Breast epithelium (tissue), 4 donors: ENCODE measurements around the gene GSTM3. TPM values are rescaled to one million over a fixed set of nuclear protein-coding genes. Genes with fewer than 3 reads are reported as not detected.

Source experiments
- DNase-seq, 2 donors: peaks; one replicate each; pipeline ENCODE4 v3.0.0-alpha.2; 2019; ENCODE audit warnings: low spot score in 2 of 2
- H3K27ac ChIP-seq, 2 donors: fragments of 200-600 bp; sonication (generic) in 1 of 2; one replicate each; pipeline ENCODE4 v1.5.1; 2016 to 2019; ENCODE audit warnings: mild to moderate bottlenecking in 1 of 2
- H3K27me3 ChIP-seq, 2 donors: fragments of 200-600 bp; sonication (generic) in 1 of 2; one replicate each; pipeline versions ENCODE4 v1.5.1 to v1.6.0; 2017 to 2019; ENCODE audit warnings: control low read depth in 1 of 2, mild to moderate bottlenecking in 1 of 2
- H3K36me3 ChIP-seq: fragments of 200-600 bp; one replicate; pipeline ENCODE4 v1.5.1; 2019
- H3K4me1 ChIP-seq, 2 donors: fragments of 200-600 bp; sonication (generic); one replicate each; pipeline ENCODE4 v1.5.1; 2016 to 2019; ENCODE audit warnings: control low read depth in 1 of 2
- H3K4me3 ChIP-seq, 3 donors: fragments of 200-600 bp; sonication (generic); 1 replicate in 2 of 3; 2 replicates in 1 of 3; pipeline ENCODE4 v1.5.1; 2016 to 2019; ENCODE audit warnings: mild to moderate bottlenecking in 3 of 3, moderate library complexity in 2 of 3
- H3K9me3 ChIP-seq, 2 donors: fragments of 200-600 bp; sonication (generic) in 1 of 2; one replicate each; pipeline ENCODE4 v1.5.1; 2016 to 2019; ENCODE audit warnings: control low read depth in 1 of 2
- POLR2A ChIP-seq: fragments of 450-650 bp; IDR thresholded peaks from one replicate; pipeline ENCODE4 v1.6.1; 2016; ENCODE audit warnings: antibody characterized with exemption, mild to moderate bottlenecking, moderate library complexity
- POLR2AphosphoS5 ChIP-seq, 3 donors: sonication (generic); formaldehyde crosslinking; IDR thresholded peaks; one replicate each; pipeline ENCODE4 v1.6.1; 2017; ENCODE audit warnings: antibody characterized with exemption in 3 of 3
- intact Hi-C: fragments of 100-400 bp; cut with DNase I; formaldehyde crosslinking; loops from one replicate; pipeline ENCODE4 v1.15.1; 2023; ENCODE audit warnings: low total_unique reads
- total RNA-seq, 3 donors: library from RNA; depleted of rRNA; stranded (reverse); fragments of >200 nt; gene quantifications; one replicate each; pipeline ENCODE4 v1.1.0, GENCODE V29; 2016
- TF ChIP-seq, protein P1 (sequence below), 3 donors: fragments of 450-650 bp; IDR thresholded peaks; one replicate each; pipeline ENCODE4 v1.5.1; 2016 to 2017; ENCODE audit warnings: antibody characterized with exemption in 3 of 3, mild to moderate bottlenecking in 3 of 3, moderate library complexity in 3 of 3

Gene GSTM3
- total RNA-seq, 3 donors from 2014 or later = 40.0 to 226 (median 105) TPM

DNA sequence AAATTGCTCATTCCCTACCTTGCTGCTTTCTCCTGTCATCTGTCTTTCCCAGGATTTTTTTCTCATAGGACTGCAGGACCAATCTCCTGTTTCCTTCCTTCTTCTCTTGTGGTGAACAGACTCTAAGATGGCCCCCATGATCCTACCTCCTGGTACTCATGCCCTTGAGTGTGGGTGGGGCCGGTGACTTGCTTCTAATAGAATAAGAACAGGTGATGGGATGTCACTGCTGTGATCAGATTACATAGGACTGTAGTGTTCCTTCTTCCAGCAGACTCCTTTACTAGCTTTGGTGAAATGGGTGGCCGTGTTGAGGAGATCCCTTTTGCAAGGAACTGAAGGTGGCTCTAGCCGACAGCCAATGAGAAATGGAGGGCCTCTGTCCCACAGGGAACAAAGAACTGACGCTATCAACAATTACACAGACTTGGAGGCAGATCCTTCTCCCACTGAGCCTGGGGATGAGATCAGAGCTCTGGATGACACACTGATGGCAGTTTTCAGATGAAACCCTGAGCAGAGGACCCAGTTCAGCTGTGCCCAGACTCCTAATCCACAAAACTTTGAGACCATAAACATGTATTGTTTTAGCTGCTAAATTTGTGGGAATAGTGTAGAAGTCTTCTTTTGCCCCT is 7.5 kb downstream of the GSTM3 start:
- no peak for DNase-seq
- Histone ChIP-seq H3K27ac (no peak overlapping the region), H3K4me1 (no peaks in the 10 kb centered on the region), H3K9me3 (peaks cover 0 to 4% of the 10 kb centered on the region in 2 donors), H3K27me3 (no peaks in the 10 kb centered on the region), H3K4me3 (no peak overlapping the region), H3K36me3 (no peaks in the 10 kb centered on the region)
- TF ChIP-seq, protein P1, sequence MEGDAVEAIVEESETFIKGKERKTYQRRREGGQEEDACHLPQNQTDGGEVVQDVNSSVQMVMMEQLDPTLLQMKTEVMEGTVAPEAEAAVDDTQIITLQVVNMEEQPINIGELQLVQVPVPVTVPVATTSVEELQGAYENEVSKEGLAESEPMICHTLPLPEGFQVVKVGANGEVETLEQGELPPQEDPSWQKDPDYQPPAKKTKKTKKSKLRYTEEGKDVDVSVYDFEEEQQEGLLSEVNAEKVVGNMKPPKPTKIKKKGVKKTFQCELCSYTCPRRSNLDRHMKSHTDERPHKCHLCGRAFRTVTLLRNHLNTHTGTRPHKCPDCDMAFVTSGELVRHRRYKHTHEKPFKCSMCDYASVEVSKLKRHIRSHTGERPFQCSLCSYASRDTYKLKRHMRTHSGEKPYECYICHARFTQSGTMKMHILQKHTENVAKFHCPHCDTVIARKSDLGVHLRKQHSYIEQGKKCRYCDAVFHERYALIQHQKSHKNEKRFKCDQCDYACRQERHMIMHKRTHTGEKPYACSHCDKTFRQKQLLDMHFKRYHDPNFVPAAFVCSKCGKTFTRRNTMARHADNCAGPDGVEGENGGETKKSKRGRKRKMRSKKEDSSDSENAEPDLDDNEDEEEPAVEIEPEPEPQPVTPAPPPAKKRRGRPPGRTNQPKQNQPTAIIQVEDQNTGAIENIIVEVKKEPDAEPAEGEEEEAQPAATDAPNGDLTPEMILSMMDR (IDR thresholded peaks at IDR 0.05) = no peak
- TF ChIP-seq POLR2A = no peak
- no peak for TF ChIP-seq POLR2AphosphoS5 (IDR thresholded peaks at IDR 0.05)
- intact Hi-C loops = no loop called here

- intact Hi-C loops = no loop called here
- no peaks in the 10 kb centered on the region for H3K4me1 ChIP-seq
- TF ChIP-seq, protein P1 (IDR thresholded peaks at IDR 0.05) = no peak
- TF ChIP-seq POLR2A (no peak), POLR2AphosphoS5 (IDR thresholded peaks at IDR 0.05) (no peak)
- peaks cover 0 to 4% of the 10 kb centered on the region in 2 donors for H3K9me3 ChIP-seq
- H3K27ac ChIP-seq = no peak overlapping the region
- H3K36me3 ChIP-seq = no peaks in the 10 kb centered on the region
- no peaks in the 10 kb centered on the region for H3K27me3 ChIP-seq
- no peak for DNase-seq
- H3K4me3 ChIP-seq = no peak overlapping the region
These were observed 8.4 kb downstream of the GSTM3 start for GRCh38 chr1:109732390-109732881.

DNA sequence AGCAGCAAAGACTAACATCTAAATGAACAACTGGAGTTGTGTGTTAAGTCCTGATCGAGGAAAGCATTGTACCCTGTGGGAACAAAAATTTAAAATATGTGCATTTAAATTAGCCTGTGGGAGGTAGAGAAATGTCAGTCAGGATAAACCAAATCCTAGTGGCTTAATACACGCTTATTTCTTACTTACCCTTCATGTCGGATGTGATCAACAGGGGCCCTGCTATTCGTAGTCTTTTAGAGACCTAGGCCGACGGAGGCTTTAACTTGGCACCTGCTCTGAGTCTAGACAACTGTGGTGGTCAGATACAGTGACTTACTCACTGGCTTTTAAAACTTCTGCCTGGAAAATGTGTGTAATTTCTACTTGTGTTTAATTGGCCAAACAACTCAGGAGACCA is 10.2 kb downstream of the GSTM3 start:
- Histone ChIP-seq H3K4me1 (no peaks in the 10 kb centered on the region), H3K9me3 (peaks cover 0 to 4% of the 10 kb centered on the region in 2 donors), H3K27ac (no peak overlapping the region), H3K4me3 (no peak overlapping the region), H3K36me3 (no peaks in the 10 kb centered on the region), H3K27me3 (no peaks in the 10 kb centered on the region)
- no peak for DNase-seq
- intact Hi-C loops = no loop called here
- TF ChIP-seq POLR2AphosphoS5 (IDR thresholded peaks at IDR 0.05) (no peak), POLR2A (no peak)
- TF ChIP-seq, protein P1 (IDR thresholded peaks at IDR 0.05) = no peak

DNA sequence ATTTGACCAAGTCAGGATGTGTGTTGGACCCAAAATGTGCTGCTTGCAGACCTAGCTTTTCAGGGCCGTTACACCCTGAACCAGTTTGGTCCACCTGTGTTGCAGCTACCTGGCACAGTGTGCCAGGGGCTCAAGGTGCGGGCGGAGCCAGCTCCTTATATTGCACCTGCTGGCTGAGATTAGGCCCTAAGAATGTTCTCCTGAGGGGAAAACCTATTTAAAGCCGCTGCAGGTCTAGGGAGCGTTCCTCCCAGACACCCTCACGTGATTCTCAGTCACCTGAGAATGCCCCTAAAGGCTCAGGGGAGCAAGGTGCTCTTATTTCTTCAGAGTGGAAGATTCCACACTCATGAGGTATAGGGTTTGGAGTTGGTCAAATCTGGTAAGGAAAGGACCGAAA is 12.0 kb downstream of the GSTM3 start:
- TF ChIP-seq POLR2AphosphoS5 (IDR thresholded peaks at IDR 0.05) (no peak), POLR2A (no peak)
- TF ChIP-seq, protein P1 (IDR thresholded peaks at IDR 0.05) = no peak
- Histone ChIP-seq H3K9me3 (peaks cover 0 to 2% of the 10 kb centered on the region in 2 donors), H3K27me3 (no peaks in the 10 kb centered on the region), H3K27ac (no peak overlapping the region), H3K36me3 (no peaks in the 10 kb centered on the region), H3K4me1 (no peaks in the 10 kb centered on the region), H3K4me3 (no peak overlapping the region)
- no peak for DNase-seq
- intact Hi-C loops = no loop called here

- intact Hi-C loops = no loop called here
- TF ChIP-seq, protein P1 (IDR thresholded peaks at IDR 0.05) = no peak
- TF ChIP-seq POLR2AphosphoS5 (IDR thresholded peaks at IDR 0.05) = no peak
- TF ChIP-seq POLR2A = no peak
- Histone ChIP-seq H3K4me1 (no peaks in the 10 kb centered on the region), H3K36me3 (no peaks in the 10 kb centered on the region), H3K27me3 (no peaks in the 10 kb centered on the region), H3K27ac (no peak overlapping the region), H3K9me3 (no peaks in the 10 kb centered on the region), H3K4me3 (no peak overlapping the region)
- no peak for DNase-seq
These were observed 14.0 kb downstream of the GSTM3 start for GRCh38 chr1:109726728-109727373.
